K562 (cell line): ENCODE measurements around the gene TTYH2. TPM values are rescaled to one million over a fixed set of nuclear protein-coding genes. Genes with fewer than 3 reads are reported as not detected.

Source experiments
- E2F3 ChIP-seq: fragments of 250-450 bp; sonication (Bioruptor Pico); IDR thresholded peaks from 2 replicates; pipeline ENCODE4 v1.4.0; 2020; ENCODE audit warnings: mild to moderate bottlenecking
- EGR1 ChIP-seq: fragments of 450-650 bp; conservative IDR thresholded peaks from 2 replicates; pipeline ENCODE4 v1.6.1; 2017; ENCODE audit warnings: mild to moderate bottlenecking
- HNRNPK ChIP-seq: fragments of 200-400 bp; formaldehyde crosslinking; IDR thresholded peaks from one replicate; pipeline ENCODE4 v1.6.1; 2018; ENCODE audit warnings: mild to moderate bottlenecking, low read depth, low read length; ENCODE audit not compliant: poor library complexity, severe bottlenecking
- MEIS2 ChIP-seq: fragments of 450-650 bp; IDR thresholded peaks from 2 replicates; pipeline ENCODE4 v1.6.1; 2014; ENCODE audit warnings: mild to moderate bottlenecking; ENCODE audit not compliant: partially characterized antibody
- MTA1 ChIP-seq: fragments of 450-650 bp; IDR thresholded peaks from 2 replicates; pipeline ENCODE4 v1.6.1; 2017; ENCODE audit warnings: borderline replicate concordance
- NCOR1 ChIP-seq: fragments of 450-650 bp; IDR thresholded peaks from 2 replicates; pipeline ENCODE4 v1.6.1; 2016; ENCODE audit warnings: mild to moderate bottlenecking, moderate library complexity
- NFE2L1 ChIP-seq: fragments of 450-650 bp; IDR thresholded peaks from 2 replicates; pipeline ENCODE4 v1.6.1; 2016; ENCODE audit warnings: missing genetic modification characterization, low read depth, mild to moderate bottlenecking, missing compliant biosample characterization, moderate library complexity, borderline replicate concordance
- POLR2AphosphoS2 ChIP-seq: IDR thresholded peaks from 2 replicates; pipeline ENCODE4 v1.6.1; 2012; ENCODE audit warnings: low read length, improper control_type of control experiment
- RAD21 ChIP-seq, 2 experiments: fragments of 250-450 bp in 1 of 2; fragments of 450-650 bp in 1 of 2; sonication (Bioruptor Pico) in 1 of 2; formaldehyde crosslinking in 1 of 2; IDR thresholded peaks in 1 of 2; conservative IDR thresholded peaks in 1 of 2; 2 replicates each; pipeline versions ENCODE4 v1.4.0 to v1.8.0; 2020 to 2022; ENCODE audit warnings: mild to moderate bottlenecking in 2 of 2, moderate library complexity in 1 of 2
- RUNX1 ChIP-seq: sonication (generic); IDR thresholded peaks from 2 replicates; pipeline ENCODE4 v1.6.1; 2016; ENCODE audit warnings: antibody characterized with exemption, low read depth
- ZNF23 ChIP-seq: fragments of 250-450 bp; sonication (Bioruptor Pico); IDR thresholded peaks from 2 replicates; pipeline ENCODE4 v1.4.0; 2020; ENCODE audit warnings: mild to moderate bottlenecking
- polyA plus RNA-seq, 8 experiments: library from polyadenylated mRNA; depleted of rRNA in 4 of 8; stranded (reverse) in 5 of 8; unstranded in 3 of 8; fragments of >200 nt; fragmentation: Nextera tagmentation in 2 of 8; fragmentation: Illumina TruSeq in 1 of 8; extraction: Ambion mirVana in 2 of 8; extraction: Trizol in 1 of 8; gene quantifications; 2 replicates each; pipeline versions ENCODE4 v1.2.1 to v1.2.3, GENCODE V29; 2011 to 2014; ENCODE audit warnings: inconsistent platforms in 1 of 8, missing spikeins in 1 of 8
- total RNA-seq, 7 experiments: library from RNA; depleted of rRNA in 6 of 7; stranded (reverse); fragments of >200 nt in 6 of 7; fragmentation: Illumina TruSeq in 2 of 7; extraction: Trizol in 2 of 7; gene quantifications; 2 replicates each; pipeline versions ENCODE4 v1.2.1 to v1.2.3, GENCODE V29; 2011 to 2021; ENCODE audit warnings: low replicate concordance in 1 of 7
- TF ChIP-seq, protein P1 (sequence below): fragments of 450-650 bp; conservative IDR thresholded peaks from 2 replicates; pipeline ENCODE4 v1.6.1; 2016; ENCODE audit warnings: missing genetic modification characterization, low read depth, mild to moderate bottlenecking, control low read depth, missing compliant biosample characterization
- TF ChIP-seq, protein P2 (sequence below): sonication (generic); formaldehyde crosslinking; IDR thresholded peaks from 2 replicates; pipeline ENCODE4 v1.8.1; 2023; ENCODE audit warnings: mild to moderate bottlenecking, missing genetic modification reagents
- TF ChIP-seq, protein P3 (sequence below): fragments of 450-650 bp; IDR thresholded peaks from 2 replicates; pipeline ENCODE4 v1.6.1; 2016; ENCODE audit warnings: missing biosample characterization, missing genetic modification characterization
- TF ChIP-seq, protein P4 (sequence below): fragments of 450-650 bp; IDR thresholded peaks from 2 replicates; pipeline ENCODE4 v1.6.1; 2016; ENCODE audit warnings: low read depth, mild to moderate bottlenecking, moderate library complexity

TTYH2 gene
- total and polyA plus RNA-seq, 9 of the 15 experiments (the other 6 are each of a cell fraction or from before 2014, with no cell fraction given), result 0.03 to 2.0 (median 0.91) TPM

DNA sequence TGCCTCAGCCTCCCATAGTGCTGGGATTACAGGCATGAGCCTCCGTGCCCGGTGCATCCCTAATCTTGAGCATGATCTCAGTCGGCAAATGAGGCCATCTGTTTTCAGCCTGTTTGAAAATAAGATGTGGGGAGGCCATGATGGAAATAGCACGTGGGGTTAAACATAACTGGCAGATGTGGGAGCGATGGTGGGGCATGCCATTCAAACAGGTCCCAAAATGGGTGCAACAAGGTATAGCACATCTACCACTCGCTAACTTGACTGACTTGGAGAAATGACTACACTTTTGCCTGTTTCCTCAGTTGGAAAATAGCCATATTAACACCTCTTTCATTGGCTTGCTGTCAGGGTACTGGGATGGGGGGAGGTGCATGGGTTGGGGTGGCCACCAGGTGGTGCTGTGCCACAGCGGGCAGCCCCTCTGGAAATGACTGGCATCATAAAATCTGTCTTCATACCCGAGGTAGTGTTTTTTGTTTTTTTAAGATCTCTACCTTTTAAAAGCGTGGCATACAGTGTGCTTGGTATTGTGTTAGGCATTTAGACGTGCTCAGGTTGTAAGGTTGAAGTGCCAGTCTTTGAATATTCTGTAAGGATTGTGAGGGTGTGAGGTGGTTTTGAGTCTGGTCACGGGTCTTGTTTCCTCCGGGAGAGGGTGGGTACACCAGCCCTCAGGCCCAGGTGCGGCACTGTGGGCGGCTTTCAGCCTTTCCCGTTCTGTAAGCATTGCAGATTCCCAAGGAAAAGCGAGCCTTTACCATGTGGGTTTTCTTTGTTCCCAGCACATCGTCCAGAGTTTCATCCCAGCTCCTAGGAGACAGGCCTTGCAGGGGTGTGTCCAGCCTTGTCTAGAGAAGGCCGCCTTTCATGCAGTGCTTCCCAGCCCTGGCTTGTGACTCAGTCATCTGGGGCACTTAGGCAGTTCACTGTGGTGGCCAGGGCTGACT lies 2.9 kb upstream of the TTYH2 start (continued):
- TF ChIP-seq HNRNPK (no peak), MTA1 (0 out of 2 replicates have a peak, but pooled peaks have one; percentile 14), POLR2AphosphoS2 (peak; percentile 98), E2F3 (no peak), RUNX1 (no peak), NCOR1 (peak; percentile 52), MEIS2 (peak; percentile 17), NFE2L1 (tag) (no peak), ZNF23 (CRISPR knock-in tag) (no peak), EGR1 (no peak), RAD21 (CRISPR knock-in tag; conservative IDR thresholded peaks at IDR 0.05 in 1 of 2, IDR thresholded peaks at IDR 0.05 in 1 of 2) (peak; percentile 78 to 86)
- TF ChIP-seq, protein P1, sequence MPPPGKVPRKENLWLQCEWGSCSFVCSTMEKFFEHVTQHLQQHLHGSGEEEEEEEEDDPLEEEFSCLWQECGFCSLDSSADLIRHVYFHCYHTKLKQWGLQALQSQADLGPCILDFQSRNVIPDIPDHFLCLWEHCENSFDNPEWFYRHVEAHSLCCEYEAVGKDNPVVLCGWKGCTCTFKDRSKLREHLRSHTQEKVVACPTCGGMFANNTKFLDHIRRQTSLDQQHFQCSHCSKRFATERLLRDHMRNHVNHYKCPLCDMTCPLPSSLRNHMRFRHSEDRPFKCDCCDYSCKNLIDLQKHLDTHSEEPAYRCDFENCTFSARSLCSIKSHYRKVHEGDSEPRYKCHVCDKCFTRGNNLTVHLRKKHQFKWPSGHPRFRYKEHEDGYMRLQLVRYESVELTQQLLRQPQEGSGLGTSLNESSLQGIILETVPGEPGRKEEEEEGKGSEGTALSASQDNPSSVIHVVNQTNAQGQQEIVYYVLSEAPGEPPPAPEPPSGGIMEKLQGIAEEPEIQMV (tag), result no peak
- TF ChIP-seq, protein P2, sequence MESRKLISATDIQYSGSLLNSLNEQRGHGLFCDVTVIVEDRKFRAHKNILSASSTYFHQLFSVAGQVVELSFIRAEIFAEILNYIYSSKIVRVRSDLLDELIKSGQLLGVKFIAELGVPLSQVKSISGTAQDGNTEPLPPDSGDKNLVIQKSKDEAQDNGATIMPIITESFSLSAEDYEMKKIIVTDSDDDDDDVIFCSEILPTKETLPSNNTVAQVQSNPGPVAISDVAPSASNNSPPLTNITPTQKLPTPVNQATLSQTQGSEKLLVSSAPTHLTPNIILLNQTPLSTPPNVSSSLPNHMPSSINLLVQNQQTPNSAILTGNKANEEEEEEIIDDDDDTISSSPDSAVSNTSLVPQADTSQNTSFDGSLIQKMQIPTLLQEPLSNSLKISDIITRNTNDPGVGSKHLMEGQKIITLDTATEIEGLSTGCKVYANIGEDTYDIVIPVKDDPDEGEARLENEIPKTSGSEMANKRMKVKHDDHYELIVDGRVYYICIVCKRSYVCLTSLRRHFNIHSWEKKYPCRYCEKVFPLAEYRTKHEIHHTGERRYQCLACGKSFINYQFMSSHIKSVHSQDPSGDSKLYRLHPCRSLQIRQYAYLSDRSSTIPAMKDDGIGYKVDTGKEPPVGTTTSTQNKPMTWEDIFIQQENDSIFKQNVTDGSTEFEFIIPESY (CRISPR knock-in tag), result peak; percentile 53; the same call in 1 of the 2 replicates
- TF ChIP-seq, protein P3, sequence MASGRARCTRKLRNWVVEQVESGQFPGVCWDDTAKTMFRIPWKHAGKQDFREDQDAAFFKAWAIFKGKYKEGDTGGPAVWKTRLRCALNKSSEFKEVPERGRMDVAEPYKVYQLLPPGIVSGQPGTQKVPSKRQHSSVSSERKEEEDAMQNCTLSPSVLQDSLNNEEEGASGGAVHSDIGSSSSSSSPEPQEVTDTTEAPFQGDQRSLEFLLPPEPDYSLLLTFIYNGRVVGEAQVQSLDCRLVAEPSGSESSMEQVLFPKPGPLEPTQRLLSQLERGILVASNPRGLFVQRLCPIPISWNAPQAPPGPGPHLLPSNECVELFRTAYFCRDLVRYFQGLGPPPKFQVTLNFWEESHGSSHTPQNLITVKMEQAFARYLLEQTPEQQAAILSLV (tag), result peak; percentile 44; the same call in 1 of the 2 replicates
- TF ChIP-seq, protein P4, sequence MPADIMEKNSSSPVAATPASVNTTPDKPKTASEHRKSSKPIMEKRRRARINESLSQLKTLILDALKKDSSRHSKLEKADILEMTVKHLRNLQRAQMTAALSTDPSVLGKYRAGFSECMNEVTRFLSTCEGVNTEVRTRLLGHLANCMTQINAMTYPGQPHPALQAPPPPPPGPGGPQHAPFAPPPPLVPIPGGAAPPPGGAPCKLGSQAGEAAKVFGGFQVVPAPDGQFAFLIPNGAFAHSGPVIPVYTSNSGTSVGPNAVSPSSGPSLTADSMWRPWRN, result no peak; the same call in 1 of the 2 replicates
